ENCODE measurements around the gene TRAM2. TPM values are rescaled to one million over a fixed set of nuclear protein-coding genes. Genes with fewer than 3 reads are reported as not detected.

TRAM2 gene
- total and polyA plus RNA-seq, 9 of the 15 experiments (the other 6 are each of a cell fraction or from before 2014, with no cell fraction given) = 2.6 to 13.3 (median 8.9) TPM

GRCh38 chr6:52499681-52500236 is 77.1 kb downstream of the TRAM2 start:
- no peaks in the 10 kb centered on the region for H4K20me1 ChIP-seq (replicated peaks; ENCODE audit: control insufficient read depth, insufficient read depth, low read length)
- POLR2A ChIA-PET = interaction anchor here (0.8 to 2.0 kb wide), 4 partner anchors 9 to 36 kb away, joined by 3 to 8 read pairs (median 4); no protein-coding TSS in a partner anchor
- peaks cover 18% of the 10 kb centered on the region; the same call in 2 of the 3 replicates for H3K36me3 ChIP-seq (ENCODE audit: control insufficient read depth, insufficient read depth, low read length)
- ATAC-seq (no peak), DNase-seq (ENCODE audit: extremely low read depth in 1 of 4, low spot score in 3 of 4) (no peak), FAIRE-seq (no peak)
- H3K4me1 ChIP-seq (replicated peaks in 1 of 2; ENCODE audit: control insufficient read depth in 2 of 2, insufficient read depth in 2 of 2, low read length in 2 of 2) = peaks cover 17 to 27% of the 10 kb centered on the region in 2 experiments
- no peaks in the 10 kb centered on the region for H3K9me1 ChIP-seq (ENCODE audit: control insufficient read depth, insufficient read depth, low read length)
- TF ChIP-seq ZNF511 (CRISPR knock-in tag; IDR thresholded peaks at IDR 0.05) = no peak
- peak in 1 of 2 experiments; percentile 38; a peak in 2 of 4 replicates for TF ChIP-seq RAD21 (CRISPR knock-in tag; conservative IDR thresholded peaks at IDR 0.05 in 1 of 2, IDR thresholded peaks at IDR 0.05 in 1 of 2)
- no peak for TF ChIP-seq SP1 (CRISPR knock-in tag; IDR thresholded peaks at IDR 0.05)
- TF ChIP-seq ZSCAN32 (CRISPR knock-in tag; IDR thresholded peaks at IDR 0.05) = no peak
- peak in 1 of 3 experiments; percentile 36; a peak in 2 of 6 replicates for TF ChIP-seq CTCF (IDR thresholded peaks at IDR 0.05 in 2 of 3, conservative IDR thresholded peaks at IDR 0.05 in 1 of 3; ENCODE audit: insufficient read depth in 2 of 3, low read depth in 1 of 3, low read length in 3 of 3)
- in situ Hi-C loops (cut with MboI) = no loop called here
- H3K27me3 ChIP-seq (ENCODE audit: control insufficient read depth in 2 of 2, insufficient read depth in 2 of 2, low read length in 2 of 2) = no peaks in the 10 kb centered on the region
- no TSS peak for BruUV-seq (replicated peaks)
- CTCF ChIA-PET (ENCODE audit: low intra/inter-chr PET ratio) = no interaction called here
- no peak overlapping the region for H3K27ac ChIP-seq (ENCODE audit: extremely low read depth, low read depth, low read length)
- H3K9ac ChIP-seq (ENCODE audit: insufficient read depth in 1 of 2, low read depth in 2 of 2, low read length in 2 of 2) = no peak overlapping the region
- H3K4me3 ChIP-seq = no peak overlapping the region
- no peaks in the 10 kb centered on the region for H3K79me2 ChIP-seq (ENCODE audit: control insufficient read depth, insufficient read depth, low read length)
- no peak overlapping the region for H3K4me2 ChIP-seq (ENCODE audit: insufficient read depth, low read length)
- H2AFZ ChIP-seq (ENCODE audit: low read depth, low read length) = no peak overlapping the region
- H3K9me3 ChIP-seq (replicated peaks; ENCODE audit: control insufficient read depth, insufficient read depth, low read depth, low read length) = no peaks in the 10 kb centered on the region
- intact Hi-C loops (cut with micrococcal nuclease) = loop anchor here (5.0 kb wide), 2 partner anchors 98 to 163 kb away; no protein-coding TSS in a partner anchor
- WGBS (ENCODE audit: insufficient coverage, low coverage, missing lambda C conversion rate) = 76% methylated on average over 11 of the region's 11 CpGs
